GM19035 (cell line): ENCODE data around the gene CACNA1F.

ENCODE experiments used
- ATAC-seq: cut with Tn5 transposase; IDR thresholded peaks from one replicate; pipeline ENCODE4 v1.9.1; 2021; ENCODE audit not compliant: unreplicated experiment

The CACNA1F gene

DNA sequence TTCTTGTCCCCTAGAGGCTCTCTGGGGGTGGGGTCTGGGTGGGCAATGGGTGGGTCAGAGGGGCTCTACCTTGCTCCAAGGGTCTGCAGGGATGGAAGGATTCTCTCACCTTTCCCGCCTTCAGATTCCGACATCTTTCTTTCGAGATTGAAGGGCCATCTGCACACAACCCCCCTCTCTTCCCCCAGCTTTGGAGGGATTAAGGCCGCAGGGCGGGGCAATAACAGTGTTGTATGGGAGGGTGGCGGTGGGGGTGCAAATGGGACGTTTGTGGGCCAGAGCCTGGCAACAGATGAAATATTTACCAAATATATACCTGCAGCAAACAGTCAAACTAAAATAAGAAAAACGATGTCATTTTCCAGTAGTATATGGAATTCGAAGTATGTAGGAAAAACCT is at the start of gene CACNA1F:
CACNA1F (minus strand) TSS at position 165 of the 400 bp plus-strand sequence; CDS start at position 134, 31 bp downstream.
- no peak for ATAC-seq

DNA sequence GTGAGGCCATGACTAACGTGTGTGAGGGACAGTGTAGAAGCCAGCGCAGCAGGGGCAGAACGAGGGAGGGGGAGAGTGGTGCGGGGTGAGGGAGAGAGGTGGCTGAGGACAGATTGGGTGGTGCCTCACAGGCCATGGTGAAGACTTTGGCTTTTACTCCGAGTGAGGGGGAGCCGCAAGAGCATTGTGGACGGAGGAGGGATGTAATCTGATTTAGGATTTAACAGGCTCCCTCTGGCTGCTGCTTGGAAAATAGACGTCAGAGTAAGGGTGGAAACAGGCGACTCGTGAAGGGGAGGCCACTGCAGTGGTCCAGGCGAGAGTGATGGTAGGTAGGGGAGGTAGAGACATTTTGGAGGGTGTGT is 49.5 kb upstream of the CACNA1F start:
- ATAC-seq, result no peak

DNA sequence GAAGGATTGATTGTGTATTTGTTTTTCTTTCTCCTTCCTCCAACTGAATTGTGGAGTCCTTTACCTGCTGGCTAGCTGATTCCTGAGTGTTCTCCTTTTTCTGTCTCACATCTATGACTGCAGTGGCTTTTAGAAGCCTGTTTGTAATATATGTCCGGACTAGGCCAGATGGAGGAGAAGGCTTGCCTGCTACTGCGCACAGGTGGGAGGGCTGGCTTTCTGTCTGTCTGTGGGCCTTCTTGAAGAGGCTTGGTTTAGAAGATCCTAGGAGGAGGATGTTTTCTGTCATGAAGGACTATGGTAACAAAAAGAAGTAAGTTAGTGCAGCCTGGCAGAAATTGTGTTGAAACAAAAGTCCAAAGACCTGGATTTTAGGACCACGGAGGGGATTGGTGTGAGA is 44.9 kb upstream of the CACNA1F start:
- ATAC-seq, result no peak

DNA sequence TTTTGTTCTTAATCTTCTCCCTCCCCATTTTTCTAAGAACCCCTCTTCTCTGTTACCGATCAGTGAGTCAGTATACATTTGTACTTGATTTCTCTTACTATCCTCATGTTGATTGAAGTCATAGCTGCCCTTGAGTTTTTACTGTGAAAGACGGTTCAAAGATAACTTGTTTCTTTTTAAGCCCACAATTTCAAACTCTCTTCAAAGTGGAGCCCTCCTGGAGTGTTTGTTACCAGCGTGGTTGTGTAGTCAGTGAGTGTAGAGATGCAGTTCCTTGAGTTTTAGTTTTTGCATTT is 44.3 kb upstream of the CACNA1F start:
- ATAC-seq, result no peak

DNA sequence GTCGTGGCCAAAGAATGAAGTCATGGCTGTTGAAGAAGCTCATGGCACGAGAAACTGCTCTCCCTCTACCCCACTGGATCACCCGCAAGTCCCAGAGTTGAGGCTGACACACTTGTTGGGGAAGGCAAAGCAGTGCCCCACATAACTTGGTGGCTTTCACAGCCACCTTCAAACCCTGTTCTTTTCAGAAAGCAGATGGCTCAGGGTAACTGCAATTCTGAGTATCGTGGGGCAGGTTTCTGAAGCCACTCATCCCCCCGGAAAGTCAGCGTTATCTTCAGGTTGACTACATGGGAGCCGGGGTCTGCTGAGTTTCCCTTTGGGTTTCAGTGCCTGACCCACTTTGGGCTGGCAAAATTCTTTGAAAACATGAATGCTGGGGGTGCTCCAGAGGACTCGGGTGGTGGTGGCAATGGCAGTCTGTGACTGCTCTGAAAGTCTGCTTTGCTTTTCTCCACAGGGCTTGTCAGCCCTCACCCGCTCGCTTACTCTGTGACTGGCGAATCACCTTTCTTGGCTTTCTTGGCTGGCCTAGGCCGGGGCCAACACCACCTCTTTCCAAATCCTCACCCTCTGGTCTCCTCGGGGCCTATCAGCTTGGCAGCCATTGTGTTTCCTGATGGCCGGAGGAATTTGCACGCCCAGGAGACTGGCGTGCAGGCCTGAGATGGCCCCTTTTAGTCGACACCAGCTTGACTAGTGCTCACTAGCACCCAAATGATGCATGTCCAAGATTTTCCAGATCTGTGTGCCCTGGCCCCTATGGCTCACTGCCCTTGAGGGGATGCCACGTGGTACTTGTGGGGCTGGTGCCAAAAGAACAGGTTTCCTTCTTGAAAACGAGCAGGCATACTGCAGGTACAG is 43.8 kb upstream of the CACNA1F start:
- no peak for ATAC-seq

DNA sequence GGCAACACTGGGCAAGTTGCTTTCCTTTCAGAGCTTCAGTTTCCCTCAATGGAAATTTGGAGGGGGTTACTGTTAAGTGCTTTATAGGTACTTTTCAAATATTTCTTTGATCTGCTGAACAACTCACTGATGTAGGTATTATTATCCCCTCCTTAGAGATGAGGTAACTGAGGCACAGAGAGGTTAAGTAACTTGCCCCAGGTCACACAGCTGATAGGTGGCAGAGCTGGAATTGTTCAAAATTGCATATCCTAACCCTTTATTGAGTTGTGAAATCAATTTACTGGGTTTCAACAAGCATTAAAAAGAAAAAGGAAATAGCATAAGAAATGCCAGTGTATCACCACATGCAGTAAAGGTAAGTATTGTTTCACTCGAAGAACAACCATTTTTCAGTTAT is 43.1 kb upstream of the CACNA1F start:
- no peak for ATAC-seq

DNA sequence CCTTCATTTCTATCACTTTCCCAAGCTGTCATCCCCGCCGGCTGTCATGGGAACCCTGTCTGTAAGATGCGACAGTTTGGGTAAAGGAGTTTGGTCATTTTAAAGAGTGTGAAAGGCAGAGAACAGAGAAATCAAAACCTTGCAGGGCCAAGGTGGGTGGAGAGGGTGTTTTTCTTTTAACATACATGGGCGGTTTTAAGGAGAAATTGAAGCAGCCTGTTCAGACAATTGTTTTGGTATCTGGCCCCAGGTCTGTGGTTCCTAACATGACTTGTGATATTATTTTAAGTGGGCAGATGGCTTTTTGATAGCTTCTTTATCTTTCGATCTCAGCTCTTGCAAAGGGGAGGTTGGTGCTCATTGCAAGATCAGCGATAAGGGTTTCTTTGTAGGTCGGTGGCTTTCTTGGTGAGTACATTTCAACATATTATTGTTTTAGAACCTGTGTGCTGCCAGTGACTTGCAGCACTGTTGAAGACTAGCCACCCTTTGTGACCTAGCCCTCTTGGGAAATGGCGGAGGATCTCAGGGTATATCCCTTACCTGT is 40.1 kb upstream of the CACNA1F start:
- no peak for ATAC-seq

DNA sequence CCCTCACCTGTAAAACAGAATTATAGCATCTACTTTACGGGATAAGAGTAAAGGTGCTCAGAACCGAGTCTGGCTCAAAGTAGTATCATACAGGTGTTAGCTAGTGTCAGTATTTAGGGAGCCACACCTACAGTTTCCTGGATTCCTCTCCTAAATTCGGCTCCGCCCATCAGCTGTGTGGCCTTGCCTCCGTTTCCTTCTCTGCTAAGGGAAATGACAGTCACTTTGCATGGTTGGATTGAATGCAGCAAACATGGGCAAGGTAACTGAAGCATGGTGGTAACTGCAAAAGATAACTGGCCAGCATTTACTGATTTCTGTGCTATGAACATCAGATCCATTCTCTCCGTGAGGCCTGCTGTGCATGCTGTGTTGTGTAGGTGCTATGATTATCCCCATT is 39.3 kb upstream of the CACNA1F start:
- no peak for ATAC-seq

DNA sequence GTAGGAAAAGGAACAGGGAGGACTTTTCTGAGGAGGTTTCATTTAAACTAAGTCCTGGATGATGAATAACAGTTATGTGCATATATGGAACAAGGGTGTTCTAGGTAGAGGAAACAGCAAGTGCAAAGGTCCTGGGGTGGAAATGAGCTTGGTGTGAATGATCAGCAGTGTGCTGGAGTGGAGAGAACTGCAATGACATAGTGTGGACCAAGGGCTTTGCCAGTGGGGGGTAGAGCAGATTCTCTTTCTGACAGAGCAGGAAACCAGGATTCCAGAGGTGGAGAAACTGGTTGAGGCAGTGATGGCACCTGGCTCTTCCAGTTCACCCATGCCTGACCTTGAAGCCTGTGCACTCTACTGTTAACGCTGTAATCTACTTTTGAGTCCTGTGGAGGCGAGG is 38.2 kb upstream of the CACNA1F start:
- no peak for ATAC-seq

DNA sequence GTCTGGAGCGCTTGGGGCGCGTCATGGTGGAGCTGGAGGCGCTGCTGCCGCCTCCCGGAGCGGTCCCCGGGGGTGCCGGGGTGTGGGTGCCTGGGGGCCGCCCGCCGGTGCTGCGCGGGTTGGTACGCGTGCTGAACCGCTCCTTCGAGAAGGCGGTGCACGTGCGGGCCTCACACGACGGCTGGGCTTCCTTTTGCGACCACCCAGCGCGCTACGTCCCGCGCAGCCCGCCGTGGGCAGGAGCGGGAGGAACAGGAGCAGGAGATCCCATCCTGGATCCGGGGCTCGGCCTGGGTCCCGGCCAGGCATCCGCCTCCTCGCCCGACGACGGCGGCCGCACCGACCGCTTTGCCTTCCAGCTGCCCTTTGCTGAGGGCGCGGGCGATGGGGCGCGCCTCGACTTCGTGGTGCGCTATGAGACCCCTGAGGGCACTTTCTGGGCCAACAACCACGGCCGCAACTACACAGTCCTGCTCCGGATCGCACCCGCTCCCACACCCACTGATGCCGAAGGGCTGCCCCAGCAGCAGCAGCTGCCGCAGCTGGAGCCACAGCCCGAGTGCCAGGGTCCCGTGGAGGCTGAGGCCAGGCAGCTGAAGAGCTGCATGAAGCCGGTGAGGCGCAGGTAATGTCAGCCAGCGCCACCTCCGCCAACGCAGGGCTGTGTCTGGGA is 37.2 kb upstream of the CACNA1F start:
- ATAC-seq, result no peak

DNA sequence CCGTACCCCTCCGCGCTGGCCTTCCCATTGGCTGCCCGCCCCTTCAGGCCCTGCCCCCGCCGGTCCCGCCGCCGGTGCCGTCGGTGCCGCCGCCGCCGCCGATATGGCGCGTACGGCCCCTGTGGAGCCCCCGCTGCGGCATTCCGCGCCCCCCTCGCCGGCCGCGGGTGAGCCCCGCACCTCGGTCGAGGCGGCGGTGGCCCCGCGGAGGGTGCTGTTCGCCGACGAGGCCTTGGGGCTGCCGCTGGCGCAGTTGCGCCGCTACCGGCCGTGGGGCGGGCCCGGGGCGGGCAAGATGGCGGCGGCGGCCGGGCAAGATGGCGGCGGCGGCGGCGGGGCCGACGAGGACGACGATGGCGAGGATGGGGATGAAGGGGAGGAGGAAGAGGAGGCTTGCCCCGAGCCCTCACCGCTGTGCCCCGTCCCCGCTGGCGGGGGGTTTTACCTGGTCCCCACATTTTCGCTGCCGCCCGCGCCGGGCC is 36.7 kb upstream of the CACNA1F start, which contains the start of gene PPP1R3F:
PPP1R3F (plus strand) TSS at position 27 of the 482 bp plus-strand sequence; CDS start at position 104, 77 bp downstream.
- ATAC-seq, result peak; percentile 33

DNA sequence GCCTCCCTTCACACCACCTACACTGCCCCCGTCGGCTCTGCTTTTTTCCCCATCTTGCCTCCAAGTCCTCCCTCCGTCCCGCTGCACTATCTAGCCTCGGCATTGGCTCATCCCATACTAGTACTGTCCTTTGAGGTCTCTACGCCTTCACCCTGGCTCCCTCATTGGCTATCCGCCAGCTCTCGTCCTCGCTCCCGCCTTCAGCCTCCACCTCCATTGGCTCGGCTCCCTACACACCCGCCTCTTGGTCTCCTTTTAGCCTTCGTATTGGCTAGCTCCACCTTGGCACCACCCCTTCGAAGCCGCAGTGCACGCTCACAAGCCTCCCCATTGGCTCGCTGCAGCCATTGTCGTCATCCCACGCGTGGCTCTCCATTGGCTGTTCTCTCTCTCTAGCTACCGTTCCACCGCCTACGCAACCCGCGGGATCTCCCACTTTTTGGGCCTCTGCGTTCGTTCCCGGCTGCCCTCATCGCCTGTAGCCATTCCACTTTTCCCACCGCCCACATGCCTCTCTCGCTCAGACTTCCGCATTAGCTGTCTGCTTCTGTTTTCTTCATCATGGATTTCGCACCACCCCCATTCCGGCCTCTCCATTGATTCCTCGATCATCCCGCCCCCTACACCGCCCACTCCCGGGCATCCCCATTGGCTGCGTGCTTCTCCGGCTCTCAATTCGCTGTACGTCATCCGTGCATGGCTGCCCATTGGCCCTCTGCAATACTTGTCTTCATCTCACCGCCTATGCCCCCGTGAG is 36.0 kb upstream of the CACNA1F start:
- peak; percentile 87 for ATAC-seq

DNA sequence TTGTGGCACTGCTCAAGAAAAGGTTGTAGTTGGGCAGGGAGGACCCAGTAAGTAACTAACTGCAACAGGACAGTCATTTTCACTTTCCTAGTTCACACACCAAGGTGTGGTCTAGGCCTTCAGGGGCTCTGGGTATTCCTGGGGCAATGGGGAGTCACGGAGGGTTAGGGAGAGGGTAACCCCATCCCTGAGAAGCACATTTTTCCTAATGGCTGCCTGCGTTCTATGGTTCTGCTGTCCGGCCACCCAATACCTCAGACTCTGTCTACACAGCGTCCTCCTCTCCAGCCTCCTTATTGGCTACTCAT is 35.5 kb upstream of the CACNA1F start:
- ATAC-seq, result no peak

DNA sequence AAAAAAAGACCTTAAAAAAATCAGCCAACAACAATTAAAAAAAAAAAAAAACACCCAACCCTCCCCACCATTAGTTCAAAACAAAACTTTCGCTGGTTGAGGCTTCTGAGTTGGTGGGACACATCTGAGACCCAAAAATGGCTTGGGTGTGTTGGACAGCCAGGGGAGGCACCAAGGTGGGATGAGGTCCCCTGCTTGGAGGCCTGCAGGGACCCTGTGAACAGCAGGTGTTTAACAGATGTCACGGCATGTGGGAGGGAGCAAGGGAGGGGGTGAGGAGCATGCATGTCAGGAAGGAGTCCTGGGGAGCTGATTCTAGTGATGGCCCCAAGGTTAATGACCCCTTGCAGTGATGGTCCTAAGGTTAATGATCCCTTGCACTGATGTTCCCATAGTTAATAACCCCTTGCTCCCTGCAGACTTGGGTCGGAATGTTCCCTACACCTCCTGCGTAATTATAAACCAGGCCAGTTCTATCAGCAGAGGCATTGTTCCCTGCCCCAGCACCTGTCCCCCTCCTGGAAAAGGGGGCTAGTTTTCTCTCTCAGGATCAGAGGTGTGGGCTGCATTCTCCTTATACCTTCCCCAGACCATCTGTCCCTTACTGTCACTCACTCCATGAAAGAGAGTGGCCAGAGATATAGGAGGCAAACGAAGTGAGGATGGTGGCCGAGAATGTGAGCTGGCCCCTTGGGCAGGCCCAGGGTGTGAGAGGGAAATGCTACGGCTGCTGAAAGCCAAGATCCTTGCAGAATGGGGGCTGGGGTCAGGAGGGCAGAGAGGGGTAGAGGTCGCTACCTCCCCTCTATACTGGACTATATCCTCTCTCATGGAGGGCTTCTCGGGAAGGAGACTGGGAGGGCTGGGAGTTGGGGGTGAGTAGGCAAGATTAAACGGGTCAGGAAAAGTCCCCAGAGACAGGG is 33.6 kb upstream of the CACNA1F start:
- ATAC-seq, result no peak

DNA sequence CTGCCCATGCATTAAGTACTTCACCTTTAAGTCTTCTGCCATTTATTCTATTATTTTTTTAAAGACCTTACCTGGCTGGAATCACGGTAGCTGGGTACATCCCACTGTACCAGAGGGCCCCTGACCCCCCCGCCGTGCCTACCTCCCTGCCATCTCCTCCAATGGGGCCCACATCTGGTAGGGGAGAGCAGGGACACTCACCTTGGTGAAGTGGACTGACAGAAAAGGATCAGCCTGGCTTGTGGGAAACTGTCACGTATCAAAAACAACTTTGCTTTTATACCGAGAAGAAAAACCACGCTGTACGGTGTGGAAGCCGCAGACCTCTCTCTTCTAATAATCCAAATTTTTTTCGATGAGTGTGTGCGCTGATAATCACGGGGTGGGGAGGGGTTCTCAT is 31.3 kb upstream of the CACNA1F start, which contains the start of gene FOXP3:
FOXP3 (minus strand) TSS at position 251 of the 400 bp plus-strand sequence. CDS start 6,205 bp downstream, outside the sequence.
- ATAC-seq, result no peak

DNA sequence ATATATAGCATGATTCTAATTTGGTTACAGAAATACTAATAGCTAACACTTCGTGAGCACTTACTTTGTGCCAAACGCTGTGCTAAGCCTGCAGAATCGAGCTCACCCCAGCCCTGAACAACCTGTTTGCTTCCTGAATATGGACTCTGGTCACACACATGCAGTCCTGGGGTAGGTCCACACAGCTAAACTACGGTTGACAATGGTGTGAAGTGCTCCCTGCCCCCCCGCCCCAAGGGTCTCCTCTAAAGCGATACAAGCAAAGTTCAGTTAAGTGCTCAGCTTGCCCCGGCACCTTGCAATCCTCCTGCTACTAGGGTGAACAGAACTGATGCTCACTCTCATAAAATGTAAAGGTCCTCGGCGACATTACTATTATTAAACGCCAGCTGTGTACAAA is 30.5 kb upstream of the CACNA1F start:
- ATAC-seq, result no peak

DNA sequence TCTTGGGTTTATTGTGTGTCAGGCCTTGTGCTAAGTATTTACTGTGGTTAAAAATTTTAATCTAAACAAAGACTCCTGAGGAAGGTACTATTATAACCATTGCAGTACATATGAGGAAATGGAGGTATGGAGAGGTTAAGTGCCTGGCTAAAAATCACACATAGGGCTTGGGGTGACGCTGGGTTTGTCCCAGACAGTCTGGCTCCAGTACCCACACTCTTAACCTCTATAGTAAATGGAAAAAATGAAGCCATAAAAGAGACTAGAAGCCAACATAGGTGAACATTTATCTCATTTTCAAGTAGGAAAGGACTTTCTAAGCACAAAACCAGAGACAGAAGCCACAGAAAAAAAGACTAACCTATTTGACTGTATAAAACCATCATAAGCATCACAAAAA is 29.5 kb upstream of the CACNA1F start:
- ATAC-seq, result no peak

DNA sequence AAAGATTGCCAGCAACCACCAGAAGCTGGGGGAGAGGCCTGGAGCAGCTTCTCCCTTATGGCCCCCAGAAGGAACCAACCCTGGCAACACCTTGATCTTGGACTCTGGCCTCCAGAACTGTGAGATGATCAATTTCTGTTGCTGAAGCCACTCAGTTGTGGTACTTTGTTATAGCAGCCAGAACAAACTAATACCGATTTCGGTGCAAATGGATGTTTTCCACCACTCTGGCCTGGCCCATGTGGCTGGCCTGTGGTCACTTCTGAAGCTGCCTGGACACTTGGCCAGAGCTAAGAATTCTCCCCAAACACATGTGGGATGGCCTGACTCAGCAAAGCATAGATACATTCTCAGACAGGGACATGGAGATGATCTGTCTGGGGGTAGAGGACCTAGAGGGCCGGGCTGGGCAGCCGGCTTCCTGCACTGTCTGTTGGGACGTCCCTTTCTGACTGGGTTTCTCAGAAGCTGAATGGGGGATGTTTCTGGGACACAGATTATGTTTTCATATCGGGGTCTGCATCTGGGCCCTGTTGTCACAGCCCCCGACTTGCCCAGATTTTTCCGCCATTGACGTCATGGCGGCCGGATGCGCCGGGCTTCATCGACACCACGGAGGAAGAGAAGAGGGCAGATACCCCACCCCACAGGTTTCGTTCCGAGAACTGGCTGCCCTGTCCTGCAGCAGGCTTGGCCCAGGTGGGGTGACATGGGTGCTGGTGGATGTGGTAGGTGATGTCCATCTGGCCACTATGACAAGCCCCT is 27.3 kb upstream of the CACNA1F start:
- ATAC-seq, result no peak

DNA sequence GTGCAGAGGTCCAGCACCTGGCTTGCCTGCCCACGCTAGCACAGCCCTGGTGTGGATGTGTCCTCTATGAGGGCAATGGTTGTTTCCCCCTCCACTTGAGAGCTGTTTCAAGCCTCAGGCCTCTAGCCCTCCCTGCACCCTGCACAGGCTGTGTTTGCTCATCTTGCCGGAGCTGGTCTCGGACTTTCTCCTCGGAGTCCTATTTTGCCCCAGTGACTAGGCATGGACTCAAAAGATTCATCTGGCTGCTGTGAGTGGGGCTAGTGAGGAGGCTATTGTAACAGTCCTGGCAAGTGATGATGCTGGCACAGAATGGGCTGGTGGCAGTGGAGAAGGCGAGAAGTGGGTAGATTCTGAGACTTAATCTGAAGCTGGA is 25.6 kb upstream of the CACNA1F start:
- ATAC-seq, result no peak
